ENCODE results near the gene FILIP1L.

DNA sequence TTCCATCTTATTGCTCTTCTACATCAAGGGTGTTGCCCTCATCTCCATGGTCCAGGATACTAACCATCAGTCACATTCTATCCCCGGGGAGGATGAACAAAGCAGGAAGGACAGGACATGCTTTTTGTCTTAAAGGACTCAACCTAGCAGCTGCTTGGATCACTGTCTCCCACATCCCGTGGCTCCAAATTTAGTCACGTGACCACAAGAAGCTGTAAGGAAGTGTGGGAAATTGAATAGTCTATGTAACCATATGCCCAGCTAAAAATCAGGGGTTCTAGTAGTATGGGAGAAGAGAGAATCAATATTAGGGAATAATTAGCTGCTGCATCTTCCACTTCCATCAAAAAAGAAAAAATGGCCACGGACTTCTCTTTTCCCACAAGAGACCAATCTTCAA, 314.9 kb downstream of the FILIP1L start:
- TF ChIP-seq, protein P1, sequence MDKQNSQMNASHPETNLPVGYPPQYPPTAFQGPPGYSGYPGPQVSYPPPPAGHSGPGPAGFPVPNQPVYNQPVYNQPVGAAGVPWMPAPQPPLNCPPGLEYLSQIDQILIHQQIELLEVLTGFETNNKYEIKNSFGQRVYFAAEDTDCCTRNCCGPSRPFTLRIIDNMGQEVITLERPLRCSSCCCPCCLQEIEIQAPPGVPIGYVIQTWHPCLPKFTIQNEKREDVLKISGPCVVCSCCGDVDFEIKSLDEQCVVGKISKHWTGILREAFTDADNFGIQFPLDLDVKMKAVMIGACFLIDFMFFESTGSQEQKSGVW (CRISPR knock-in tag; IDR thresholded peaks at IDR 0.05; ENCODE audit: borderline replicate concordance) = no peak
- TF ChIP-seq, protein P2, sequence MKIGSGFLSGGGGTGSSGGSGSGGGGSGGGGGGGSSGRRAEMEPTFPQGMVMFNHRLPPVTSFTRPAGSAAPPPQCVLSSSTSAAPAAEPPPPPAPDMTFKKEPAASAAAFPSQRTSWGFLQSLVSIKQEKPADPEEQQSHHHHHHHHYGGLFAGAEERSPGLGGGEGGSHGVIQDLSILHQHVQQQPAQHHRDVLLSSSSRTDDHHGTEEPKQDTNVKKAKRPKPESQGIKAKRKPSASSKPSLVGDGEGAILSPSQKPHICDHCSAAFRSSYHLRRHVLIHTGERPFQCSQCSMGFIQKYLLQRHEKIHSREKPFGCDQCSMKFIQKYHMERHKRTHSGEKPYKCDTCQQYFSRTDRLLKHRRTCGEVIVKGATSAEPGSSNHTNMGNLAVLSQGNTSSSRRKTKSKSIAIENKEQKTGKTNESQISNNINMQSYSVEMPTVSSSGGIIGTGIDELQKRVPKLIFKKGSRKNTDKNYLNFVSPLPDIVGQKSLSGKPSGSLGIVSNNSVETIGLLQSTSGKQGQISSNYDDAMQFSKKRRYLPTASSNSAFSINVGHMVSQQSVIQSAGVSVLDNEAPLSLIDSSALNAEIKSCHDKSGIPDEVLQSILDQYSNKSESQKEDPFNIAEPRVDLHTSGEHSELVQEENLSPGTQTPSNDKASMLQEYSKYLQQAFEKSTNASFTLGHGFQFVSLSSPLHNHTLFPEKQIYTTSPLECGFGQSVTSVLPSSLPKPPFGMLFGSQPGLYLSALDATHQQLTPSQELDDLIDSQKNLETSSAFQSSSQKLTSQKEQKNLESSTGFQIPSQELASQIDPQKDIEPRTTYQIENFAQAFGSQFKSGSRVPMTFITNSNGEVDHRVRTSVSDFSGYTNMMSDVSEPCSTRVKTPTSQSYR (CRISPR knock-in tag; IDR thresholded peaks at IDR 0.05; ENCODE audit: borderline replicate concordance) = no peak
- TF ChIP-seq, protein P3, sequence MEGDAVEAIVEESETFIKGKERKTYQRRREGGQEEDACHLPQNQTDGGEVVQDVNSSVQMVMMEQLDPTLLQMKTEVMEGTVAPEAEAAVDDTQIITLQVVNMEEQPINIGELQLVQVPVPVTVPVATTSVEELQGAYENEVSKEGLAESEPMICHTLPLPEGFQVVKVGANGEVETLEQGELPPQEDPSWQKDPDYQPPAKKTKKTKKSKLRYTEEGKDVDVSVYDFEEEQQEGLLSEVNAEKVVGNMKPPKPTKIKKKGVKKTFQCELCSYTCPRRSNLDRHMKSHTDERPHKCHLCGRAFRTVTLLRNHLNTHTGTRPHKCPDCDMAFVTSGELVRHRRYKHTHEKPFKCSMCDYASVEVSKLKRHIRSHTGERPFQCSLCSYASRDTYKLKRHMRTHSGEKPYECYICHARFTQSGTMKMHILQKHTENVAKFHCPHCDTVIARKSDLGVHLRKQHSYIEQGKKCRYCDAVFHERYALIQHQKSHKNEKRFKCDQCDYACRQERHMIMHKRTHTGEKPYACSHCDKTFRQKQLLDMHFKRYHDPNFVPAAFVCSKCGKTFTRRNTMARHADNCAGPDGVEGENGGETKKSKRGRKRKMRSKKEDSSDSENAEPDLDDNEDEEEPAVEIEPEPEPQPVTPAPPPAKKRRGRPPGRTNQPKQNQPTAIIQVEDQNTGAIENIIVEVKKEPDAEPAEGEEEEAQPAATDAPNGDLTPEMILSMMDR (CRISPR knock-in tag; IDR thresholded peaks at IDR 0.05) = no peak
- no peak for TF ChIP-seq ZNF143 (CRISPR knock-in tag; IDR thresholded peaks at IDR 0.05)
- no peak for TF ChIP-seq HNRNPK (IDR thresholded peaks at IDR 0.05; ENCODE audit: low read depth, low read length, poor library complexity, severe bottlenecking)
- TF ChIP-seq SPEN (CRISPR knock-in tag; IDR thresholded peaks at IDR 0.05; ENCODE audit: low read depth) = no peak
- no peak for TF ChIP-seq ZNF761 (CRISPR knock-in tag; conservative IDR thresholded peaks at IDR 0.05)
- TF ChIP-seq ZBTB7A (CRISPR knock-in tag; IDR thresholded peaks at IDR 0.05) = no peak
- no peak for TF ChIP-seq KLF16 (CRISPR knock-in tag; IDR thresholded peaks at IDR 0.05)
- TF ChIP-seq CREB1 (IDR thresholded peaks at IDR 0.05) = no peak
- TF ChIP-seq CREB1 (CRISPR knock-in tag; IDR thresholded peaks at IDR 0.05) = no peak

All from HepG2 (cell line).